Measurements from ENCODE around the gene TCEAL9.

TCEAL9 gene

GRCh38 chrX:103356130-103356798, at the start of gene TCEAL9:
TSS of gene TCEAL9 (plus strand) at chrX:103356506. CDS start at chrX:103357685, 1,179 bp downstream.
- peak within 1 kb of the TSS; percentile 89 for H3K27ac ChIP-seq (ENCODE audit: low read depth, low read length)
- H3K36me3 ChIP-seq (ENCODE audit: control insufficient read depth, insufficient read depth, low read length) = peaks cover 11% of the 10 kb centered on the region
- no peaks in the 10 kb centered on the region for H3K9me3 ChIP-seq (ENCODE audit: control insufficient read depth, insufficient read depth, low read length)

GRCh38 chrX:103309860-103310554, 46.3 kb upstream of the TCEAL9 start:
- peak overlapping the region; percentile 71 for H3K27ac ChIP-seq (ENCODE audit: low read depth, low read length)
- peaks cover 12% of the 10 kb centered on the region for H3K27me3 ChIP-seq (ENCODE audit: control insufficient read depth, insufficient read depth, low read length)
- peak overlapping the region; percentile 81 for H3K9ac ChIP-seq (ENCODE audit: low read depth, low read length)
- peak overlapping the region; percentile 80 for H3K4me3 ChIP-seq (ENCODE audit: low read depth, low read length)
- H3K36me3 ChIP-seq (ENCODE audit: control insufficient read depth, insufficient read depth, low read length) = peaks cover 11% of the 10 kb centered on the region
- no peaks in the 10 kb centered on the region for H3K9me3 ChIP-seq (ENCODE audit: control insufficient read depth, insufficient read depth, low read length)
- peaks cover 6% of the 10 kb centered on the region for H3K4me1 ChIP-seq (ENCODE audit: control insufficient read depth, insufficient read depth, low read length)

More at GRCh38 chrX:103356130-103356798, at the start of gene TCEAL9:
- no peaks in the 10 kb centered on the region for H3K27me3 ChIP-seq (ENCODE audit: control insufficient read depth, insufficient read depth, low read length)
- H3K4me3 ChIP-seq (ENCODE audit: low read depth, low read length) = peak within 1 kb of the TSS; percentile 99
- H3K4me1 ChIP-seq (ENCODE audit: control insufficient read depth, insufficient read depth, low read length) = peaks cover 11% of the 10 kb centered on the region
- peak within 1 kb of the TSS; percentile 91 for H3K9ac ChIP-seq (ENCODE audit: low read depth, low read length)

- Histone ChIP-seq H3K27ac (ENCODE audit: low read depth, low read length) (peak within 1 kb of the TSS; percentile 71), H3K9ac (ENCODE audit: low read depth, low read length) (peak within 1 kb of the TSS; percentile 81), H3K36me3 (ENCODE audit: control insufficient read depth, insufficient read depth, low read length) (peaks cover 11% of the 10 kb centered on the region)
These were observed 45.5 kb upstream of the TCEAL9 start, which contains the start of gene BEX2 for GRCh38 chrX:103310555-103311398. TSS of gene BEX2 (minus strand) at chrX:103310990. CDS start at chrX:103309976, 1,014 bp downstream.

GRCh38 chrX:103311399-103311780, 44.9 kb upstream of the TCEAL9 start:
- H3K36me3 ChIP-seq (ENCODE audit: control insufficient read depth, insufficient read depth, low read length) = peaks cover 11% of the 10 kb centered on the region
- H3K27ac ChIP-seq (ENCODE audit: low read depth, low read length) = peak overlapping the region; percentile 71
- no peak overlapping the region for H3K9ac ChIP-seq (ENCODE audit: low read depth, low read length)
- no peaks in the 10 kb centered on the region for H3K9me3 ChIP-seq (ENCODE audit: control insufficient read depth, insufficient read depth, low read length)
- H3K27me3 ChIP-seq (ENCODE audit: control insufficient read depth, insufficient read depth, low read length) = peaks cover 10% of the 10 kb centered on the region
- peak overlapping the region; percentile 80 for H3K4me3 ChIP-seq (ENCODE audit: low read depth, low read length)
- H3K4me1 ChIP-seq (ENCODE audit: control insufficient read depth, insufficient read depth, low read length) = peaks cover 6% of the 10 kb centered on the region

More at GRCh38 chrX:103310555-103311398, 45.5 kb upstream of the TCEAL9 start, which contains the start of gene BEX2:
- Histone ChIP-seq H3K27me3 (ENCODE audit: control insufficient read depth, insufficient read depth, low read length) (peaks cover 10% of the 10 kb centered on the region), H3K4me3 (ENCODE audit: low read depth, low read length) (peak within 1 kb of the TSS; percentile 80), H3K9me3 (ENCODE audit: control insufficient read depth, insufficient read depth, low read length) (no peaks in the 10 kb centered on the region), H3K4me1 (ENCODE audit: control insufficient read depth, insufficient read depth, low read length) (peaks cover 6% of the 10 kb centered on the region)

- Histone ChIP-seq H3K27me3 (ENCODE audit: control insufficient read depth, insufficient read depth, low read length) (peaks cover 11% of the 10 kb centered on the region; the same call in 1 of the 2 replicates), H3K36me3 (ENCODE audit: control insufficient read depth, insufficient read depth, low read length) (no peaks in the 10 kb centered on the region), H3K27ac (ENCODE audit: low read depth, low read length) (peak within 1 kb of the TSS; percentile 66), H3K9ac (ENCODE audit: low read depth, low read length) (peak within 1 kb of the TSS; percentile 10; the same call in 1 of the 2 replicates), H3K9me3 (ENCODE audit: control insufficient read depth, insufficient read depth, low read length) (no peaks in the 10 kb centered on the region), H3K4me1 (ENCODE audit: control insufficient read depth, insufficient read depth, low read length) (peaks cover 28% of the 10 kb centered on the region), H3K4me3 (ENCODE audit: low read depth, low read length) (peak within 1 kb of the TSS; percentile 50)
These were observed 26.3 kb upstream of the TCEAL9 start, which contains the start of gene TCEAL7 for GRCh38 chrX:103329991-103330390. TSS of gene TCEAL7 (plus strand) at chrX:103330239. CDS start at chrX:103331404, 1,165 bp downstream.

GRCh38 chrX:103330681-103331288, 25.5 kb upstream of the TCEAL9 start:
- H3K9ac ChIP-seq (ENCODE audit: low read depth, low read length) = peak overlapping the region; percentile 10; the same call in 1 of the 2 replicates
- no peaks in the 10 kb centered on the region for H3K9me3 ChIP-seq (ENCODE audit: control insufficient read depth, insufficient read depth, low read length)
- no peaks in the 10 kb centered on the region for H3K36me3 ChIP-seq (ENCODE audit: control insufficient read depth, insufficient read depth, low read length)
- peaks cover 14% of the 10 kb centered on the region; the same call in 1 of the 2 replicates for H3K27me3 ChIP-seq (ENCODE audit: control insufficient read depth, insufficient read depth, low read length)
- H3K4me3 ChIP-seq (ENCODE audit: low read depth, low read length) = peak overlapping the region; percentile 50
- peaks cover 28% of the 10 kb centered on the region for H3K4me1 ChIP-seq (ENCODE audit: control insufficient read depth, insufficient read depth, low read length)
- peak overlapping the region; percentile 66 for H3K27ac ChIP-seq (ENCODE audit: low read depth, low read length)

GRCh38 chrX:103338663-103339062, 17.6 kb upstream of the TCEAL9 start:
- Histone ChIP-seq H3K36me3 (ENCODE audit: control insufficient read depth, insufficient read depth, low read length) (no peaks in the 10 kb centered on the region), H3K27me3 (ENCODE audit: control insufficient read depth, insufficient read depth, low read length) (peaks cover 2% of the 10 kb centered on the region; the same call in 1 of the 2 replicates), H3K9me3 (ENCODE audit: control insufficient read depth, insufficient read depth, low read length) (no peaks in the 10 kb centered on the region), H3K9ac (ENCODE audit: low read depth, low read length) (no peak overlapping the region), H3K4me1 (ENCODE audit: control insufficient read depth, insufficient read depth, low read length) (peaks cover 9% of the 10 kb centered on the region), H3K4me3 (ENCODE audit: low read depth, low read length) (no peak overlapping the region), H3K27ac (ENCODE audit: low read depth, low read length) (no peak overlapping the region)

- no peak overlapping the region for H3K4me3 ChIP-seq (ENCODE audit: low read depth, low read length)
- peaks cover 6% of the 10 kb centered on the region for H3K4me1 ChIP-seq (ENCODE audit: control insufficient read depth, insufficient read depth, low read length)
- no peaks in the 10 kb centered on the region for H3K36me3 ChIP-seq (ENCODE audit: control insufficient read depth, insufficient read depth, low read length)
- H3K27me3 ChIP-seq (ENCODE audit: control insufficient read depth, insufficient read depth, low read length) = peaks cover 6% of the 10 kb centered on the region; the same call in 1 of the 2 replicates
- H3K27ac ChIP-seq (ENCODE audit: low read depth, low read length) = no peak overlapping the region
- H3K9me3 ChIP-seq (ENCODE audit: control insufficient read depth, insufficient read depth, low read length) = no peaks in the 10 kb centered on the region
- H3K9ac ChIP-seq (ENCODE audit: low read depth, low read length) = no peak overlapping the region
These were observed 13.2 kb upstream of the TCEAL9 start for GRCh38 chrX:103343105-103343504.

- Histone ChIP-seq H3K9me3 (ENCODE audit: control insufficient read depth, insufficient read depth, low read length) (no peaks in the 10 kb centered on the region), H3K27me3 (ENCODE audit: control insufficient read depth, insufficient read depth, low read length) (peaks cover 17% of the 10 kb centered on the region), H3K4me3 (ENCODE audit: low read depth, low read length) (no peak overlapping the region), H3K4me1 (ENCODE audit: control insufficient read depth, insufficient read depth, low read length) (peaks cover 6% of the 10 kb centered on the region), H3K27ac (ENCODE audit: low read depth, low read length) (no peak overlapping the region), H3K36me3 (ENCODE audit: control insufficient read depth, insufficient read depth, low read length) (no peaks in the 10 kb centered on the region), H3K9ac (ENCODE audit: low read depth, low read length) (no peak overlapping the region)
These were observed 11.7 kb upstream of the TCEAL9 start for GRCh38 chrX:103344606-103345005.

Measured in HUES48 (cell line).